IPS DF 4.7 (cell line): ENCODE results near the gene EGR1.
"Not testable (repeated sequence)": the region's sequence is repeated elsewhere in the genome, so short reads cannot be mapped to it uniquely, and the experiment has no call there.

Experiments used
- DNase-seq: peaks from one replicate; pipeline ENCODE4 v3.0.0-alpha.2; 2013; ENCODE audit warnings: low spot score; ENCODE audit errors: extremely low read depth

EGR1 gene

GRCh38 chr5:138506370-138507306 is 41.4 kb downstream of the EGR1 start:
- DNase-seq: no peak

DNA sequence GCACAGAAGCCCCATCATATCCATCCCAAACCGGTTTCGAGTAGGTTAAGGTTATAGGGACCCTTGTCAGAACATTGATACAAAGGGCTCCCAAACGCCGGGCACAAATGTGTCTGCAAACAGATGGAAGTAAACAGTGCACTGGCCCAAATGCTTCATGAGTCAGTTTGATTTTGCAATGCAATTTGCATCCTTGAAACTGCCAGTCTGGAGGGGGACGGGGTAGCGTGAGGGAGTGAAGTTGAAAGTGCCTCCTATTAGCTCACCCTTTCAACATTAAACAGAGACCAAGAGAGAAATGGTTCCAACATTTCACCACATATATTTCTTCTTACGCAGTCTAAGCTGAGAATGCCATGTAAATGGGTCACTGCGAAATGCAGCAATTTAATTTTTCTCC is 42.2 kb downstream of the EGR1 start:
- DNase-seq: not testable (repeated sequence)

DNA sequence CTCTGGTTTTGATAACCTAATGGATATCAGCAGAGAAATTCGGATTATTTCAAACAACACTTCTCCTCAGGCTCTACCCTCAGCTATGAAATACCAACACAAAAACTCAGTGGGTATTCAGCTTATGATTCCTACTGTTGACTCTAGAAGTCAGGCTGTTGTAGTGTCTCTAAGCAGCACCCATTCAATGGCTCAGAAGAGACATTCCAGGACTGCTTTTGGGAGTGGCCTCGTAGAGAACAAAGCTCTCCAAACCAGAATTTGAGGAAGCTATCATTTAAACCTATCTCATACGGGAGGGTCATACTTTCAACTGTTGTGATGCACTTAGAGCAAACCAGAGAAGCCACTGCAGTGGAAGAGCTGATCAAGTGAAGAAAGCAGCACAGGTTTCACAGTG is 43.7 kb downstream of the EGR1 start:
- no peak for DNase-seq

GRCh38 chr5:138514021-138514420 is 48.7 kb downstream of the EGR1 start:
- DNase-seq: no peak

- DNase-seq: no peak
These were observed 50.4 kb downstream of the EGR1 start for GRCh38 chr5:138515556-138516245.

DNA sequence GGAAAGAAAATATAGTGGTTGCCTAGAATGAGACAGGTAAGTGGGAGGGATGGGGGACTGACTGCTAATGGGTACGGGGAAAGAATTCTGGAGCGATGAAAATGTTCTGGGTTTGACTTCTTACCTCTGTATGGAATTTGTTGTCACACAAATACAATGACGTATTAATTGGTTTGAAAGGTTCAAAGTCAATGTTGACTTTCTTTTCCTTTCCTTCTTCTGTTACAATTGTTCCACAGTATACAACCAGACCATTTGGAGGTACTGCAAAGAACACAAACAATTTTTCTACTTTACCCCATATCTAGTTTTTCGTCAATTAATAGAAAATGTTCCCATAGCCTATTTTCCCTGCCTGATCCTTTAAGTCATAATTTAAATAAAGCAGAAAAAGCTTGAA is 52.2 kb downstream of the EGR1 start:
- no peak for DNase-seq
